HG03097 (cell line): ENCODE data around the gene GMDS.
A peak's percentile ranks its signal among the peaks of the same experiment; 100 is the strongest.

ENCODE experiments used
- ATAC-seq: cut with Tn5 transposase; IDR thresholded peaks from one replicate; pipeline ENCODE4 v1.9.1; 2021; ENCODE audit not compliant: unreplicated experiment, low FRiP score

Gene GMDS

GRCh38 chr6:1796706-1797529 lies 448.5 kb downstream of the GMDS start:
- peak; percentile 49 for ATAC-seq

GRCh38 chr6:1795910-1796309 lies 449.5 kb downstream of the GMDS start:
- ATAC-seq, result no peak

GRCh38 chr6:1792989-1793388 lies 452.4 kb downstream of the GMDS start:
- no peak for ATAC-seq

- no peak for ATAC-seq
These were observed 454.7 kb downstream of the GMDS start for GRCh38 chr6:1790684-1791083.

GRCh38 chr6:1789092-1789491 lies 456.3 kb downstream of the GMDS start:
- ATAC-seq, result no peak

- ATAC-seq, result no peak
These were observed 457.5 kb downstream of the GMDS start for GRCh38 chr6:1787894-1788293.

- ATAC-seq, result no peak
These were observed 458.7 kb downstream of the GMDS start for GRCh38 chr6:1786455-1787453.

- ATAC-seq, result no peak
These were observed 461.0 kb downstream of the GMDS start for GRCh38 chr6:1784422-1784884.

- no peak for ATAC-seq
These were observed 463.6 kb downstream of the GMDS start for GRCh38 chr6:1781817-1782184.

- ATAC-seq, result no peak
These were observed 464.1 kb downstream of the GMDS start for GRCh38 chr6:1781152-1781816.

- no peak for ATAC-seq
These were observed 465.0 kb downstream of the GMDS start for GRCh38 chr6:1780251-1780867.

GRCh38 chr6:1778686-1779235 lies 466.6 kb downstream of the GMDS start:
- no peak for ATAC-seq

GRCh38 chr6:1777921-1778685 lies 467.3 kb downstream of the GMDS start:
- no peak for ATAC-seq

GRCh38 chr6:1775441-1775840 lies 470.0 kb downstream of the GMDS start:
- ATAC-seq, result no peak

- ATAC-seq, result no peak
These were observed 471.0 kb downstream of the GMDS start for GRCh38 chr6:1774226-1774915.

- no peak for ATAC-seq
These were observed 471.7 kb downstream of the GMDS start for GRCh38 chr6:1773700-1774099.

GRCh38 chr6:1770968-1771723 lies 474.3 kb downstream of the GMDS start:
- ATAC-seq, result no peak

GRCh38 chr6:1770435-1770843 lies 475.0 kb downstream of the GMDS start:
- ATAC-seq, result peak; percentile 59
